Measurements from ENCODE around the gene NECTIN2. TPM values are rescaled to one million over a fixed set of nuclear protein-coding genes. Genes with fewer than 3 reads are reported as not detected.
"Not testable (repeated sequence)": the region's sequence is repeated elsewhere in the genome, so short reads cannot be mapped to it uniquely, and the experiment has no call there.

NECTIN2 gene
- total and polyA plus RNA-seq, 8 donors: 1.8 to 160 (median 73.8) TPM

GRCh38 chr19:44884566-44884965 lies 38.5 kb downstream of the NECTIN2 start:
- no peak for DNase-seq
- Histone ChIP-seq H3K9me3 (no peaks in the 10 kb centered on the region), H3K4me3 (no peak overlapping the region), H3K4me1 (peaks cover 3 to 7% (median 4%) of the 10 kb centered on the region in 4 donors), H3K27me3 (no peaks in the 10 kb centered on the region), H3K36me3 (peaks cover 28 to 70% (median 65%) of the 10 kb centered on the region in 4 donors), H3K27ac (no peak overlapping the region)
- TF ChIP-seq POLR2A (IDR thresholded peaks at IDR 0.05): no peak
- no peak for TF ChIP-seq POLR2AphosphoS5 (IDR thresholded peaks at IDR 0.05)
- TF ChIP-seq, protein P1, sequence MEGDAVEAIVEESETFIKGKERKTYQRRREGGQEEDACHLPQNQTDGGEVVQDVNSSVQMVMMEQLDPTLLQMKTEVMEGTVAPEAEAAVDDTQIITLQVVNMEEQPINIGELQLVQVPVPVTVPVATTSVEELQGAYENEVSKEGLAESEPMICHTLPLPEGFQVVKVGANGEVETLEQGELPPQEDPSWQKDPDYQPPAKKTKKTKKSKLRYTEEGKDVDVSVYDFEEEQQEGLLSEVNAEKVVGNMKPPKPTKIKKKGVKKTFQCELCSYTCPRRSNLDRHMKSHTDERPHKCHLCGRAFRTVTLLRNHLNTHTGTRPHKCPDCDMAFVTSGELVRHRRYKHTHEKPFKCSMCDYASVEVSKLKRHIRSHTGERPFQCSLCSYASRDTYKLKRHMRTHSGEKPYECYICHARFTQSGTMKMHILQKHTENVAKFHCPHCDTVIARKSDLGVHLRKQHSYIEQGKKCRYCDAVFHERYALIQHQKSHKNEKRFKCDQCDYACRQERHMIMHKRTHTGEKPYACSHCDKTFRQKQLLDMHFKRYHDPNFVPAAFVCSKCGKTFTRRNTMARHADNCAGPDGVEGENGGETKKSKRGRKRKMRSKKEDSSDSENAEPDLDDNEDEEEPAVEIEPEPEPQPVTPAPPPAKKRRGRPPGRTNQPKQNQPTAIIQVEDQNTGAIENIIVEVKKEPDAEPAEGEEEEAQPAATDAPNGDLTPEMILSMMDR (IDR thresholded peaks at IDR 0.05): no peak
- intact Hi-C loops (cut with DNase I; ENCODE audit: low total_unique reads): no loop called here
- WGBS, 5 donors: 84 to 91% (median 87%) methylated on average over 4 of the region's 4 CpGs

DNA sequence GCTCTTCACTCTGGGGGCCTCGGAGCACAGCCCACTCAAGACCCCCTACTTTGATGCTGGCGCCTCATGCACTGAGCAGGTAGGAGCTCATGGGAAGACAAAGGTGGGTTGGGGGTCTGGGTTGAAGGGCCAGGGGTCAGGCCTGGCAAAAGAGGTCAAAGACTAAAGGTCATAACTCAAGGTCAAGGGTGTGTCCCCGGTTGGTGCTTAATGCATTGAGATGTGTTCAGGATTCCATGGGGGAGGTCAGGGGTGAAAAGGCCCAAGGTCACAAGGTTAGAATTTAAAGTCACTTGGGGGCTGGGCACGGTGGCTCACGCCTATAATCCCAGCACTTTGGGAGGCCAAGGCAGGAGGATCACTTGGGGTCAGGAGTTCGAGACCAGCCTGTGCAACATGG lies 40.0 kb downstream of the NECTIN2 start:
- WGBS, 5 donors: 90 to 95% (median 92%) methylated on average over 6 of the region's 6 CpGs
- Histone ChIP-seq H3K27me3 (no peaks in the 10 kb centered on the region), H3K36me3 (peaks cover 28 to 64% (median 61%) of the 10 kb centered on the region in 4 donors), H3K9me3 (no peaks in the 10 kb centered on the region), H3K4me3 (no peak overlapping the region), H3K4me1 (peaks cover 9 to 13% (median 11%) of the 10 kb centered on the region in 4 donors), H3K27ac (no peak overlapping the region)
- intact Hi-C loops (cut with DNase I; ENCODE audit: low total_unique reads): no loop called here
- TF ChIP-seq POLR2AphosphoS5 (IDR thresholded peaks at IDR 0.05) (no peak), POLR2A (IDR thresholded peaks at IDR 0.05) (no peak)
- TF ChIP-seq, protein P1 (IDR thresholded peaks at IDR 0.05): no peak
- no peak for DNase-seq

DNA sequence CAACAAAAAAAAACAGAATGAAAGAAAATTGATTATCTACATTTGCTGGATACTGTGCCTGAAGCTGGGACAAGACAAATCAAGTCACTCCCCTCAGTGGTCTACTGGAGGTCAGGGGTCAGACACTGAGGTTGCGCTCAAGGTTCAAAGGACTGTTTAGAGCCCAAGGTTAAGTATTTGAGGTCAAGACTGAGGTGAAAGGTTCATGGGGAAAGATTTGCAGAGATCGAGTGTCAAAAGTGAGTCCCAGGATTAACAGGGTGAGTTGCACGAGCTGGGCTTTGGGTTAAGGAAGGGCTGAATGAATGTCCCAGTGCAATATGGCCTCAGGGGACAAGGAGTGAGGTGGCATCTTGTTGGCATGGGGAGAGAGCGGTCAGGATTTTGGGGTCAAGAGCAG lies 41.6 kb downstream of the NECTIN2 start:
- WGBS, 5 donors: 82 to 90% (median 88%) methylated on average over 4 of the region's 4 CpGs
- no peak overlapping the region for H3K27ac ChIP-seq
- H3K4me1 ChIP-seq: peaks cover 19 to 25% (median 25%) of the 10 kb centered on the region in 4 donors
- peaks cover 28 to 65% (median 64%) of the 10 kb centered on the region in 4 donors for H3K36me3 ChIP-seq
- intact Hi-C loops (cut with DNase I; ENCODE audit: low total_unique reads): no loop called here
- no peak overlapping the region for H3K4me3 ChIP-seq
- H3K9me3 ChIP-seq: no peaks in the 10 kb centered on the region
- no peaks in the 10 kb centered on the region for H3K27me3 ChIP-seq
- DNase-seq: no peak
- TF ChIP-seq POLR2AphosphoS5 (IDR thresholded peaks at IDR 0.05) (no peak), POLR2A (IDR thresholded peaks at IDR 0.05) (no peak)
- TF ChIP-seq, protein P1 (IDR thresholded peaks at IDR 0.05): no peak

DNA sequence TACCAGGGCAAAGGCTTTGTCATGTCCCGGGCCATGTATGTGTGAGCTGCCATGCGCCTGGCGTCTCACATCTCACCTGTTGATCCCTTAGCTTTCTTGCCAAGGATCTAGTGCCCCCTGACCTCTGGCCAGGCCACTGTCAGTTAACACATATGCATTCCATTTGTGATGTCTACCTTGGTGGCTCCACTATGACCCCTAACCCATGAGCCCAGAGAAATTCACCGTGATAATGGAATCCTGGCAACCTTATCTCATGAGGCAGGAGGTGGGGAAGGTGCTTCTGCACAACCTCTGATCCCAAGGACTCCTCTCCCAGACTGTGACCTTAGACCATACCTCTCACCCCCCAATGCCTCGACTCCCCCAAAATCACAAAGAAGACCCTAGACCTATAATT lies 42.2 kb downstream of the NECTIN2 start:
- H3K9me3 ChIP-seq; H3K27me3 ChIP-seq; H3K27ac ChIP-seq; DNase-seq; intact Hi-C loops (cut with DNase I; ENCODE audit: low total_unique reads); H3K4me3 ChIP-seq: not testable (repeated sequence)
- peaks cover 33 to 66% (median 65%) of the 10 kb centered on the region in 4 donors for H3K36me3 ChIP-seq
- WGBS, 5 donors: 86 to 94% (median 88%) methylated on average over 5 of the region's 5 CpGs
- H3K4me1 ChIP-seq: peaks cover 20 to 32% (median 27%) of the 10 kb centered on the region in 4 donors

- TF ChIP-seq POLR2A (IDR thresholded peaks at IDR 0.05) (no peak), POLR2AphosphoS5 (IDR thresholded peaks at IDR 0.05) (no peak), EP300 (IDR thresholded peaks at IDR 0.05) (no peak)
- TF ChIP-seq, protein P1 (IDR thresholded peaks at IDR 0.05): no peak
- peak overlapping the region in 4 of 5 donors; percentile 93 to 96 (median 94) for H3K27ac ChIP-seq
- peak overlapping the region; percentile 47 to 95 (median 52) for H3K4me3 ChIP-seq
- H3K27me3 ChIP-seq: no peaks in the 10 kb centered on the region
- H3K4me1 ChIP-seq: peaks cover 20 to 37% (median 27%) of the 10 kb centered on the region in 4 donors
- intact Hi-C loops (cut with DNase I; ENCODE audit: low total_unique reads): no loop called here
- H3K9me3 ChIP-seq: no peaks in the 10 kb centered on the region
- DNase-seq: no peak
- 52 to 56% (median 54%) methylated on average over 17 of the region's 17 CpGs for WGBS, 5 donors
- peaks cover 44 to 66% (median 65%) of the 10 kb centered on the region in 4 donors for H3K36me3 ChIP-seq
These were observed 43.8 kb downstream of the NECTIN2 start for GRCh38 chr19:44889830-44890365.

Measured in stomach (tissue), 9 donors.